Panc1 (cell line): Measurements from ENCODE around the gene L2HGDH. TPM values are rescaled to one million over a fixed set of nuclear protein-coding genes. Genes with fewer than 3 reads are reported as not detected.

Source experiments
- ATAC-seq: fragments of 200-7000 bp; cut with Tn5 transposase; 2 replicates; pipeline ENCODE4 v1.9.1; 2020; ENCODE audit warnings: mild to moderate bottlenecking, moderate library complexity
- BruUV-seq: library from RNA; stranded (reverse); fragments of 400-500 nt; replicated peaks from 2 replicates; lab custom pipeline; 2021; lab: Mats Ljungman, UMichigan
- CTCF ChIA-PET: fragments of 300-600 bp; sonication (Branson Sonifier 250); formaldehyde crosslinking; loops from one replicate; lab custom pipeline; 2022; ENCODE audit warnings: antibody characterized with exemption; lab: Charles Lee
- POLR2A ChIA-PET: fragments of 300-600 bp; sonication (Branson Sonifier 250); formaldehyde crosslinking; loops from one replicate; lab custom pipeline; 2022; ENCODE audit warnings: antibody characterized with exemption; lab: Charles Lee
- DNase-seq: peaks from one replicate; pipeline ENCODE4 v3.0.0-alpha.2; 2010; ENCODE audit warnings: low read depth, low spot score
- H3K27ac ChIP-seq: 2 replicates; pipeline ENCODE4 v1.5.1; 2011; ENCODE audit warnings: mild to moderate bottlenecking, low read length, inconsistent platforms
- H3K27me3 ChIP-seq: fragments of 200-500 bp; sonication (Bioruptor generic); 2 replicates; pipeline ENCODE4 v1.6.0; 2014; ENCODE audit warnings: low read length, inconsistent platforms; ENCODE audit not compliant: control insufficient read depth, insufficient read depth
- H3K36me3 ChIP-seq: fragments of 200-500 bp; sonication (Bioruptor generic); 2 replicates; pipeline ENCODE4 v1.5.1; 2014; ENCODE audit warnings: inconsistent platforms, mild to moderate bottlenecking, low read length, moderate library complexity; ENCODE audit not compliant: control insufficient read depth, insufficient read depth
- H3K4me1 ChIP-seq: 2 replicates; pipeline ENCODE4 v1.5.1; 2011; ENCODE audit warnings: inconsistent platforms, mild to moderate bottlenecking, low read length, moderate library complexity; ENCODE audit not compliant: control insufficient read depth, insufficient read depth
- H3K4me3 ChIP-seq, 2 experiments: 2 replicates each; pipeline ENCODE4 v1.5.1; 2011 to 2012; ENCODE audit warnings: low read depth in 2 of 2, low read length in 2 of 2, mild to moderate bottlenecking in 2 of 2, inconsistent platforms in 1 of 2, moderate library complexity in 1 of 2
- H3K9me3 ChIP-seq: fragments of 200-500 bp; sonication (Bioruptor generic); 2 replicates; pipeline ENCODE4 v1.5.1; 2014; ENCODE audit warnings: low read depth, mild to moderate bottlenecking, inconsistent platforms, low read length, moderate library complexity; ENCODE audit not compliant: control insufficient read depth, insufficient read depth
- CTCF ChIP-seq: fragments of 450-650 bp; IDR thresholded peaks from 2 replicates; pipeline ENCODE4 v1.5.1; 2017; ENCODE audit warnings: mild to moderate bottlenecking
- POLR2AphosphoS5 ChIP-seq: IDR thresholded peaks from 2 replicates; pipeline ENCODE4 v1.6.1; 2012; ENCODE audit warnings: mild to moderate bottlenecking, low read depth, low read length, moderate library complexity
- SIN3A ChIP-seq: IDR thresholded peaks from 2 replicates; pipeline ENCODE4 v1.6.1; 2012; ENCODE audit warnings: low read depth, mild to moderate bottlenecking, low read length, moderate library complexity, borderline replicate concordance; ENCODE audit not compliant: insufficient read depth
- TCF7L2 ChIP-seq: IDR thresholded peaks from 2 replicates; pipeline ENCODE4 v1.6.1; 2011; ENCODE audit warnings: mild to moderate bottlenecking, low read depth, low read length, inconsistent platforms
- in situ Hi-C: cut with HindIII; loops from 2 replicates; pipeline ENCODE4 v1.10.0; 2016; ENCODE audit warnings: low sequenced_read_pairs, low pct_unique_long_range_greater_than_20kb
- intact Hi-C: fragments of 100-400 bp; cut with micrococcal nuclease; formaldehyde crosslinking; loops from one replicate; pipeline ENCODE4 v1.10.0; 2022; ENCODE audit not compliant: unreplicated experiment
- total RNA-seq: library from RNA; stranded (reverse); gene quantifications from one replicate; pipeline ENCODE4 v1.2.1, GENCODE V29; 2021; ENCODE audit not compliant: unreplicated experiment
- TF ChIP-seq, protein P1 (sequence below), 2 experiments: IDR thresholded peaks; 2 replicates each; pipeline ENCODE4 v1.6.1; 2011 to 2012; ENCODE audit warnings: low read depth in 2 of 2, control low read depth in 1 of 2, low read length in 1 of 2, mild to moderate bottlenecking in 1 of 2, moderate library complexity in 1 of 2; ENCODE audit not compliant: insufficient read depth in 1 of 2

The L2HGDH gene
- total RNA-seq, 1 experiment from 2014 or later: 15.0 TPM

DNA sequence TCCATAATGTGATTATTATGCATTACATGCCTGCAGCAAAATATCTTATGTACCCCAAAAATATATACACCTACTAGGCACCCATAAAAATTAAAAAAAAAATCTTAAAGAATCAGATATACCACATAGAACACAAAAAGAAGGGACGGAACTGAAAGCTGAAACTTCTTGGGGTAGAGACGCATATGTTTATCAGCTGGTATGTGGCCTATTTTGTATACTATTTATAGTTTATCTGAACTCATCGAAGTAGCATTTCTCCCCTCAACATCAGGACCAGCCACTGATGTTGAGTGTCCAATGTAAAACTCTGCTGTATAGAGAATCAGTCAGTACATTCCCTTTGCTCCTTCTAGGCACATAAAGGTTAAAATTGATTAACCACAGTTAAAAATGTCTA, 57.8 kb downstream of the L2HGDH start:
- ChIA-PET CTCF (no interaction called here), POLR2A (no interaction called here)
- H3K9me3 ChIP-seq: no peaks in the 10 kb centered on the region
- intact Hi-C loops (no loop called here), in situ Hi-C loops (no loop called here)
- no peaks in the 10 kb centered on the region for H3K27me3 ChIP-seq
- no TSS peak for BruUV-seq
- ATAC-seq (no peak), DNase-seq (no peak)
- no peak overlapping the region for H3K27ac ChIP-seq
- H3K4me1 ChIP-seq: no peaks in the 10 kb centered on the region
- no peak overlapping the region for H3K4me3 ChIP-seq
- H3K36me3 ChIP-seq: no peaks in the 10 kb centered on the region
- TF ChIP-seq POLR2AphosphoS5: no peak
- no peak for TF ChIP-seq TCF7L2
- TF ChIP-seq CTCF: no peak
- TF ChIP-seq SIN3A: no peak
- TF ChIP-seq, protein P1, sequence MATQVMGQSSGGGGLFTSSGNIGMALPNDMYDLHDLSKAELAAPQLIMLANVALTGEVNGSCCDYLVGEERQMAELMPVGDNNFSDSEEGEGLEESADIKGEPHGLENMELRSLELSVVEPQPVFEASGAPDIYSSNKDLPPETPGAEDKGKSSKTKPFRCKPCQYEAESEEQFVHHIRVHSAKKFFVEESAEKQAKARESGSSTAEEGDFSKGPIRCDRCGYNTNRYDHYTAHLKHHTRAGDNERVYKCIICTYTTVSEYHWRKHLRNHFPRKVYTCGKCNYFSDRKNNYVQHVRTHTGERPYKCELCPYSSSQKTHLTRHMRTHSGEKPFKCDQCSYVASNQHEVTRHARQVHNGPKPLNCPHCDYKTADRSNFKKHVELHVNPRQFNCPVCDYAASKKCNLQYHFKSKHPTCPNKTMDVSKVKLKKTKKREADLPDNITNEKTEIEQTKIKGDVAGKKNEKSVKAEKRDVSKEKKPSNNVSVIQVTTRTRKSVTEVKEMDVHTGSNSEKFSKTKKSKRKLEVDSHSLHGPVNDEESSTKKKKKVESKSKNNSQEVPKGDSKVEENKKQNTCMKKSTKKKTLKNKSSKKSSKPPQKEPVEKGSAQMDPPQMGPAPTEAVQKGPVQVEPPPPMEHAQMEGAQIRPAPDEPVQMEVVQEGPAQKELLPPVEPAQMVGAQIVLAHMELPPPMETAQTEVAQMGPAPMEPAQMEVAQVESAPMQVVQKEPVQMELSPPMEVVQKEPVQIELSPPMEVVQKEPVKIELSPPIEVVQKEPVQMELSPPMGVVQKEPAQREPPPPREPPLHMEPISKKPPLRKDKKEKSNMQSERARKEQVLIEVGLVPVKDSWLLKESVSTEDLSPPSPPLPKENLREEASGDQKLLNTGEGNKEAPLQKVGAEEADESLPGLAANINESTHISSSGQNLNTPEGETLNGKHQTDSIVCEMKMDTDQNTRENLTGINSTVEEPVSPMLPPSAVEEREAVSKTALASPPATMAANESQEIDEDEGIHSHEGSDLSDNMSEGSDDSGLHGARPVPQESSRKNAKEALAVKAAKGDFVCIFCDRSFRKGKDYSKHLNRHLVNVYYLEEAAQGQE (IDR thresholded peaks at IDR 0.05; ENCODE audit: insufficient read depth in 1 of 2, low read depth in 2 of 2, low read length in 1 of 2): no peak

- no peak overlapping the region for H3K4me3 ChIP-seq
- DNase-seq (no peak), ATAC-seq (no peak)
- no peak for TF ChIP-seq TCF7L2
- no peak for TF ChIP-seq CTCF
- no peak for TF ChIP-seq SIN3A
- TF ChIP-seq, protein P1 (IDR thresholded peaks at IDR 0.05; ENCODE audit: insufficient read depth in 1 of 2, low read depth in 2 of 2, low read length in 1 of 2): no peak
- no peak for TF ChIP-seq POLR2AphosphoS5
- CTCF ChIA-PET: interaction anchor here (0.5 kb wide), 1 partner anchor 23 kb away, joined by 3 read pairs; no protein-coding TSS in a partner anchor
- intact Hi-C loops (no loop called here), in situ Hi-C loops (no loop called here)
- no peaks in the 10 kb centered on the region for H3K27me3 ChIP-seq
- no peaks in the 10 kb centered on the region; the same call in 1 of the 2 replicates for H3K36me3 ChIP-seq
- H3K27ac ChIP-seq: no peak overlapping the region
- BruUV-seq: no TSS peak
- H3K4me1 ChIP-seq: no peaks in the 10 kb centered on the region
- no peaks in the 10 kb centered on the region for H3K9me3 ChIP-seq
- POLR2A ChIA-PET: no interaction called here
These were observed 62.8 kb downstream of the L2HGDH start for GRCh38 chr14:50249136-50249775.
